Germinal center (tissue), 1 donor: ENCODE results near the gene COPS3.

Experiments used
- DNase-seq: peaks from one replicate; pipeline ENCODE4 v3.0.0; 2012; ENCODE audit warnings: mixed read lengths, low spot score

COPS3 gene

DNA sequence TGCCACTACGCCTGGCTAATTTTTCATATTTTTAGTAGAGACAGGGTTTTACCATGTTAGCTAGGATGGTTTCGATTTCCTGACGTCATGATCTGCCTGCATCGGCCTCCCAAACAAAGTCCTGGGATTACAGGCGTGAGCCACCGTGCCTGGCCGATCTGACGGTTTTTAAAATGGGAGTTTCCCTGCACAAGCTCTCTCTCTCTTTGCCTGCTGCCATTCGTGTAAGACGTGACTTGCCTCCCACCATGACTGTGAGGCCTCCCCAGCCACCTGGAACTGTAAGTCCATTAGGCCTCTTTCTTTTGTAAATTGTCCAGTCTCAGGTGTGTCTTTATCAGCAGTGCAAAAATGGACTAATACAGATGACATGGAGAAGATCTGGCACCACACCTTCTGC, 39.4 kb downstream of the COPS3 start:
- no peak for DNase-seq

DNA sequence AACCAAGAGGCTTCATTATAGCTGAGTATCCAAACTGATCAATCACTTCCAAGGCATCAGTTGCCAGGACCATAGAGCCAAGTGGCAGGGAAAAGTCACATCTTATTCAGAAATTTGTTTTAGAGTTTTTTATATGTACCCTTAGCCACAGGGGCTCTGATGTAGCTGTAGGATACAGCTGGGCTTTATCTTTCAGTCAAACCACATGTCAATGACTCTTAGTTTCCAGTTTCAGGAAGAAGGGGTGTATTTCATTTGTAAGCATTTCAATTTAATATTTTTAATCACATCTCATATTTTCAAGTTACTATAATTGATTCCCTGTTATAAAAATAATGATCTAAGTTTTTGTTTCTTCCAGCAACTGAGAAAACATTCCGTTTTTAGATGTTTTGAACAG, 41.2 kb downstream of the COPS3 start:
- DNase-seq = no peak

DNA sequence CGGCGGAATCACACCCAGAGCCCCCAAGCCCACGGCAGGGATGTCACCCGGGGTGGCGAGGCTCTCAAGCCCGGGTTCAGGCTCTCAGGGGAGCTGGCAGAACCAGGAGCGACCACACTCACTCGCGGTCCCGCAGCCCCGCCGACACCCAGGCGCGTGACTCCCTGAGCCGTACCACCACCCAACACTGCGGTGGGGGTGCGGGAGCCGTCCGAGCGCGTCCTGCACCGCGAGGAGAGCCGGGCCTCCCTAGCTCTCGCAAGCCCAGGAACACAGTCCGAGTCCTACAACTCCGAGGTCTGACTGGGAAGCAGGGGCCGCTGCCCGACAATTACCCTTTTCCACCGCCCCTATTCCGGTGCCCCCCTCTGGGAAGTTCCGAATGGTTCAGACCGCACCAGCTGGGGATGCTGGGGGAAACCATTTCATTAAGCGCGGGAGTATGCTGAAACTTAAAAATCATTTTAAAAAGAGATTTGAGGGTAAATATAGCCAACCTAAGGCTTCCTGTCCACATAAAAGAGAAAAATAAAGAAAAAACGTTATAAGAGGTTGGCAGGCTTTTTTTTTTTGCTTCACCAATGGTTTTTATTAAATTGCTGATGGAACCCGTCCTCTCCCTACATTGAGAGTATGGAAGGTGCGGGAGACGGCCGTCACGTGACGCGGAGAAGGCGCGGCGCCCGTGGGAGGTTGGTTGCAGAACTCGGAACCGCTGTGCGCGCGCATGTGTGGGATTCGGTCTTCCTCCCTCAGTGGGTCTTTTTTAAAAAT, 43.8 kb downstream of the COPS3 start, which contains the start of gene FLCN:
TSS of gene FLCN (minus strand) at position 143 of the 774 bp plus-strand sequence. CDS start 9,031 bp downstream, outside the sequence.
- peak; percentile 92 for DNase-seq

GRCh38 chr17:17236295-17237025, 44.6 kb downstream of the COPS3 start:
- no peak for DNase-seq

DNA sequence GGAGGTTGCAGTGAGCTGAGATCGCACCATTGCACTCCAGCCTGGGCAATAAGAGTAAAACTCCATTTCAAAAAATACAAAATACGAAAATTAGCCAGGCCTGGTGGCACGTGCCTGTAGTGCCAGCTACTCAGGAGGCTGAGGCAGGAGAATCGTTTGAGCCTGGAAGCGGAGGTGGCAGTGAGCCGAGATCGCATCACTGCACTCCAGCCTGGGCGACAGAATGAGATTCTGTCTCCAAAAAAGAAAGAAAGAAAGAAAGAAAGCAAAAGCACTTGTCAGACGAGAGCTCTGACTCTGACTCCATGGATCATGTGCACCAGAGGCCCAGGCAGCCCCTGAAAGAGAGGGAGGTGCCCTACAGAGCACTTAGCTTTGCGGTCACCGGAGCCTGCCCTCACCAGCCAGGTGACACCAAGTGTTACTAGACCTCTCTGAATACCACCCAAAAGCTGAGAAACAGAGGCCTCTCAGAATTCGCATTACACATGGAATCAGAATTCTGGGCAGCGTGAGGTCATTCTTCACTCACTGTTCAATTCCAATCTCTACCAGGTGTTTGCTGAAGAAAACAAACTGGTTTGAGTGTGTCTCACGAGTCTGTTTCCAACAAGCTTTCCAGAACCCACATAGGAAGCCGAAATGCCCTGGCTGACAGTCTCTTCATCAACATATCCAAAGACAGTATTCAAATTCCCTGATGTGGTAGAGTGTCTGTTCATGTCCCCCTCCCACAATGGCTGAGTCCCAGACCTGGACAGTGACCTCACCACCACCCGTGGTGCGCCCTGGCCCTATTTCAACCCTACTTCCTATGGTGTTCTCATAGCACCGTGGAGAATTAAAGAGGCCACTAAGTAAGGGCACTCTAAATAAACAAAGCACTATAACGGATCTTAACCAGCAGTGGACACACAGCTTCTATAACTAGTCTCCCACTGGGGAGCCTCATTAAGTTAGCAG, 45.6 kb downstream of the COPS3 start:
- no peak for DNase-seq

GRCh38 chr17:17232303-17232621, 48.8 kb downstream of the COPS3 start:
- no peak for DNase-seq

- DNase-seq = no peak
These were observed 49.3 kb downstream of the COPS3 start for GRCh38 chr17:17231621-17232302.

GRCh38 chr17:17229416-17230384, 51.3 kb downstream of the COPS3 start:
- no peak for DNase-seq

- no peak for DNase-seq
These were observed 52.3 kb downstream of the COPS3 start for GRCh38 chr17:17228521-17229279.

DNA sequence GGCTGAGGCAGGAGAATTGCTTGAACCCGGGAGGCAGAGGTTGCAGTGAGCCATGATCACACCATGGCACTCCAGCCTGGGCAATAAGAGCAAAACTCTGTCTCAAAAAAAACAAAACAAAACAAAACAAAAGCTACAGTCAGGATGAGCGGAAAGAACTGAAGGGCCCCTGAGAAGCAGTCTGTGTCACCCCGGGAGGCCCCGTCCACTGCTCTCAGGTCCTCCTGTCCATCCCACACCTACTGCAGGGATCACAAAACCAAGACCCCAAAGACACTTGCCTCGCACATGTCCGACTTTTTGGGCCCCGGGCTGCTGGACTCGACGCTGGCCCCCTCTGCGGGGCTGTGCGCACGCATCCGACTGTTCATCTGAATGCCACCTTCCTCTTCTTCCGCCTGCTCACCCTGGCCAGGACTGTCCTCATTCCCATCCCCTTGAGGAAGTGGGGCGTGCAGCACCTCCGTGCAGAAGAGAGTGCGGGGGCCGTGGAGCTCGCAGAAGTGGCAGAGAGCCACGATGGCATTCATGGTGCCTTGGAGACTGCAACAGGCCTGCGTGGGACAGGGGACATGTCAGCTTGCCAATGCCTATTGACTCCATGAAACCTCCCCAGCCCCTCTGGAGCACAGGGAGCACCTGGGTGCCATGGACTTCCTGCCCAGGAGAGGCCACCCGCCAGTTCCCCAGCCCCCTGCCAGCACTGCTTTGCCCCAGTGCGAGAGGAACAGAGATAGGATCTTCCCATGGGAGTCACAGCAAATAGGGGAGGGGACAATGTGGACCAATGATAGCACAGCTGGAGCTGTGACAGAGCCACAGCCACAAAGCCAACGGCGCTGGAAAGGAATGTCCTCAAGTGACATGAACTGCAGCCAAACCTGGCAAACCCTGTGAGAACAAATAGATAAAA, 53.2 kb downstream of the COPS3 start:
- DNase-seq = no peak

DNA sequence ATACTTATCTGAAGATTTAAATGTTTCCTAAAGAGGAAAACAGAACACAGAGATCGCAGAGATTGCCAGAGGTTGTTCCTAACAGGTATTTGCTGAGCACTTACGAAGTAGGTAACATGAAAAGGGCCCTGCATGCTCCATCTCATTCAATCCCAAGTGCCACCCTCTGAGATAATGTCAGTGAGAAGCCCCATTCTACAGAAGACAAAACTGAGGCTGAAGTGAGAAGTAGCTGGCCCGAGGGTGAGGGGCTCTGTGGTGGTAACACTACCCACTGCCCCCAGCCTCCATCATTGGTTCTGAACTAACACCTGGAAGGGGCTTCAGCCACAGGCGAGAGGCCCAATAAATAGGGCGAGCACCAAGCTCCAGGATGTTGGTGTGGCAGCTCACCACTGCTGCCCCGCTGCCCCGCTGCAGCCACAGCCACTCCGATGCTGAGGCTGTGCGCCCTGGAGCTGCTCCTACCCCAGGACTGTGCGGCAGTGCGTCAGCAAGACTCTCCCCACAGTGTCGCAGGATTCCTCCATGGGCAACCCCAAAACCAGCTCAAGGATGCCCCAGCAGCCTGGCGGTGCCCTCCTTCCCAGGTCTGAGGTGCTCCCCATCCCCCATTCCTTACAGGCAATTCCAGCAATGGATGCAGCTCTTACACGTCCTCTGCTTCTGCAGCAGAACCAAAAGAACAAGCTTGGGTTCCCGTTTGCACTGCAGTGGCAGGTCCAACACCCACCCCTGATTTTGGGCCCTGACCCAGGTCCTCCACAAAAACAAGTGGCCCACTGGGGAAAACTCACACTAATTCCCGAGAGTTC, 54.4 kb downstream of the COPS3 start:
- DNase-seq = no peak

- DNase-seq = no peak
These were observed 55.1 kb downstream of the COPS3 start for GRCh38 chr17:17225901-17226300.

GRCh38 chr17:17224137-17224536, 56.9 kb downstream of the COPS3 start:
- no peak for DNase-seq

GRCh38 chr17:17223736-17224135, 57.3 kb downstream of the COPS3 start:
- no peak for DNase-seq

- DNase-seq = no peak
These were observed 59.7 kb downstream of the COPS3 start for GRCh38 chr17:17221329-17221728.

GRCh38 chr17:17220529-17220928, 60.5 kb downstream of the COPS3 start:
- no peak for DNase-seq

DNA sequence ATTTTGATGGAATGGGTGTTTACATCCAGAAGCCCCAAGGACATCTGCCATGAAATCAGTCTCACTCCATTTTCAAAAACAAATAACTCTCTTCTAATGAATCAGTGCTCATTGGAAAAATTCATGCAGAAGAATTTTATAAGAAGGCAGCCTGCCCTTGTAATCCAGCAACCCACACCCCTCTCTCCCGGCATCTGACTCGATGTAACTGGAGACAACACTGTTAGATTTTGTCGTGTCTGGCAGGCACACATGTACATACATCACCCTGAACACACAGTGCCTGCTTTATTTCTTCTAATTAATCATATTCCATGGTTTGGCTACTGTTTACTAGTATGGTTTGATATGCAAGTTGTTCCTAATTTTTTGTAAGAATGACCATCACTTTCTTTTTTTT, 63.1 kb downstream of the COPS3 start:
- no peak for DNase-seq

DNA sequence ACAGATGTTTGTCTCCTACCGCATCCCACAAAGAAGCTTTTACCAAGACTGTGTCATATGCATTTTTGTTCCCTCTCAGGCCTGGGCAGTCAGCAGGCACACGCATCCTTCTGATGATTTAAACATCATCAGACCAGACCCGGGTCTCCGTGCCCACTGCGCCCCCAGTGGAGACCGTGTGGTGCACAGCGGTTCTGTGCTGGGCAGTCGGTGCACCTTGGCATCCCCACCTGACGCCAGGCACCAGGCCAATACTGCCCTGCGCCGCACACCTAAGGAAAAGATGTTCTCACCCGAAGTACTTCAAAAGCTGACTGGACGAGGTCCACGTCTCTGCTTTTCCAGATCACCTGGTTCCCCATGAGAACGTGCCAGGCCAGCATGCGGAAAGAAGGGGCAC, 64.3 kb downstream of the COPS3 start:
- DNase-seq = no peak
